Measurements from ENCODE around the gene ADAMTS2.

ADAMTS2 gene

DNA sequence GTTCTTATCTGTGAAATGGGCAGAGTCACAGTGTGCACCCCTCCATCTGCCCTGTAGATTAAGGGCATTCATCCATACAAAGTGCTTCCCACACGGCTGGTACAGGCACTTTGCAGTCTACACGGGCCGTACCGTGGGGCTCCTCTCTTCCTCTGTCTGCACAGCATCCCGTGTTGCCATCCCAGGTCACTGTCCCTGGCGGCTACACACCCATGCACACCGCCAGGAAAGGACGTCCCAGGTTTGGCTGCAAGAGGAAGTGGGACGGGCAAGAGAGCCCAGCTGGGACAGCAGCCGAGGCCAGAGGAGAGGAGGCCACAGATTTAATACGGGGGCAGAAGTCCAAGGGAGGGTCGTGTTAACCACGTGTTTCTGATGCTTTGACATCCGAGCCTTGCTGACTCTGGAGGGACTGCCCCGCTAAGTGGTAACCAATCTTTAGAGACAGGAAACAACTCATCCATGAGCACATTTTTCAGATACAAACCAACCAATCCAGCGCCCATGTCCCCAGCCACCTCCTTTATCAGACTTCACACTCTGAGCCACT is 165.1 kb downstream of the ADAMTS2 start:
- no peak for TF ChIP-seq ZFX (IDR thresholded peaks at IDR 0.05)
- TF ChIP-seq, protein P1, sequence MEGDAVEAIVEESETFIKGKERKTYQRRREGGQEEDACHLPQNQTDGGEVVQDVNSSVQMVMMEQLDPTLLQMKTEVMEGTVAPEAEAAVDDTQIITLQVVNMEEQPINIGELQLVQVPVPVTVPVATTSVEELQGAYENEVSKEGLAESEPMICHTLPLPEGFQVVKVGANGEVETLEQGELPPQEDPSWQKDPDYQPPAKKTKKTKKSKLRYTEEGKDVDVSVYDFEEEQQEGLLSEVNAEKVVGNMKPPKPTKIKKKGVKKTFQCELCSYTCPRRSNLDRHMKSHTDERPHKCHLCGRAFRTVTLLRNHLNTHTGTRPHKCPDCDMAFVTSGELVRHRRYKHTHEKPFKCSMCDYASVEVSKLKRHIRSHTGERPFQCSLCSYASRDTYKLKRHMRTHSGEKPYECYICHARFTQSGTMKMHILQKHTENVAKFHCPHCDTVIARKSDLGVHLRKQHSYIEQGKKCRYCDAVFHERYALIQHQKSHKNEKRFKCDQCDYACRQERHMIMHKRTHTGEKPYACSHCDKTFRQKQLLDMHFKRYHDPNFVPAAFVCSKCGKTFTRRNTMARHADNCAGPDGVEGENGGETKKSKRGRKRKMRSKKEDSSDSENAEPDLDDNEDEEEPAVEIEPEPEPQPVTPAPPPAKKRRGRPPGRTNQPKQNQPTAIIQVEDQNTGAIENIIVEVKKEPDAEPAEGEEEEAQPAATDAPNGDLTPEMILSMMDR (conservative IDR thresholded peaks at IDR 0.05) = no peak

GRCh38 chr5:179177711-179178575 is 167.3 kb downstream of the ADAMTS2 start:
- TF ChIP-seq, protein P1 (conservative IDR thresholded peaks at IDR 0.05) = no peak
- TF ChIP-seq ZFX (IDR thresholded peaks at IDR 0.05) = no peak

More for the DNA sequence above, 165.1 kb downstream of the ADAMTS2 start:
- no peak overlapping the region for H3K27ac ChIP-seq

GRCh38 chr5:179176571-179177230 is 168.6 kb downstream of the ADAMTS2 start:
- TF ChIP-seq, protein P1 (conservative IDR thresholded peaks at IDR 0.05) = no peak
- TF ChIP-seq ZFX (IDR thresholded peaks at IDR 0.05) = no peak
- no peak overlapping the region for H3K27ac ChIP-seq

More at GRCh38 chr5:179177711-179178575, 167.3 kb downstream of the ADAMTS2 start:
- no peak overlapping the region for H3K27ac ChIP-seq

GRCh38 chr5:179176166-179176565 is 169.1 kb downstream of the ADAMTS2 start:
- H3K27ac ChIP-seq = no peak overlapping the region
- TF ChIP-seq ZFX (IDR thresholded peaks at IDR 0.05) = no peak

GRCh38 chr5:179171816-179172745 is 173.2 kb downstream of the ADAMTS2 start:
- no peak for TF ChIP-seq ZFX (IDR thresholded peaks at IDR 0.05)
- H3K27ac ChIP-seq = no peak overlapping the region

DNA sequence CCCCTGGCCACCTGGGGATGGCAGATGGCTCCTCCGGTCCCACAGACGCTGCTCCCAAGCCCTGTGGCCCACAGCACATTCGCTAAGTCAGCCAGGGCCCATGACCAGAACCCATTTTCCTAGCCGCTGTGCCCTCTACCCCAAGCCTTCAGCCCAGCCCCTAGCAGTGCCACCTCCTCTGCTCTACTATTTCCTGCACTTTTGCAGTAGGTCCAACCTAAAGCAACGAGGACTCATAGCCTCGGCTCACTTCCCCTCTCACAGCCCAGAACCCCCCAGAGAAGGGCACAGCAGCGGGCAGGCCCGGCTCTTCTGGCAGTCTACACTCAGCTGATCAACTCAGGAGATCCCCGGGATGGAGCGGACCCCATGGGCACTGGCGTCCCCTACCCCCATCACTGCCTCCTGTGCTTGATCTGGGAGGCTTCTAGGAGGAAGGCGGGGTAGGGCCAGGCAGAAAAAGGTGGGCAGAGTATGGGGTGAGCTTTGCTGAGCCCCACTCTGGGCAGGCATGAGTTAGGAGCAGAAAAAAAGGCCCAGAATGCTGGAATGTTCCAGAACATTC is 173.9 kb downstream of the ADAMTS2 start:
- TF ChIP-seq ZFX (IDR thresholded peaks at IDR 0.05) = no peak
- TF ChIP-seq, protein P1 (conservative IDR thresholded peaks at IDR 0.05) = no peak
- no peak overlapping the region for H3K27ac ChIP-seq

- H3K27ac ChIP-seq = no peak overlapping the region
- TF ChIP-seq ZFX (IDR thresholded peaks at IDR 0.05) = no peak
- TF ChIP-seq, protein P1 (conservative IDR thresholded peaks at IDR 0.05) = no peak
Measured at GRCh38 chr5:179170606-179171005, 174.7 kb downstream of the ADAMTS2 start.
